Brain microvascular endothelial cell (primary cell): ENCODE measurements around the gene SLC22A23.
A peak's percentile ranks its signal among the peaks of the same experiment; 100 is the strongest.

Experiments
- DNase-seq: peaks from one replicate; pipeline ENCODE4 v3.0.0-alpha.2; 2020
- H3K27ac ChIP-seq: fragments of 250-450 bp; sonication (Bioruptor Pico); 2 replicates; pipeline ENCODE4 v1.5.1; 2020; ENCODE audit warnings: mild to moderate bottlenecking, moderate library complexity
- H3K27me3 ChIP-seq: fragments of 250-450 bp; sonication (Bioruptor Pico); replicated peaks from 2 replicates; pipeline ENCODE4 v1.5.1; 2020; ENCODE audit warnings: mild to moderate bottlenecking
- H3K36me3 ChIP-seq: fragments of 250-450 bp; sonication (Bioruptor Pico); replicated peaks from 2 replicates; pipeline ENCODE4 v1.5.1; 2020; ENCODE audit warnings: mild to moderate bottlenecking
- H3K4me3 ChIP-seq: 2 replicates; pipeline ENCODE4 v1.5.1; 2011; ENCODE audit warnings: low read depth, mild to moderate bottlenecking, control low read depth, low read length, moderate library complexity
- in situ Hi-C: cut with HindIII; loops from 2 replicates; pipeline ENCODE4 v1.10.0; 2017; ENCODE audit warnings: low sequenced_read_pairs, low pct_ligation_motif_present
- TF ChIP-seq, protein P1 (sequence below): IDR thresholded peaks from 2 replicates; pipeline ENCODE4 v1.5.1; 2011; ENCODE audit warnings: low read depth, mild to moderate bottlenecking, moderate library complexity, low read length, control low read depth, inconsistent platforms; ENCODE audit errors: missing control alignments

The SLC22A23 gene

DNA sequence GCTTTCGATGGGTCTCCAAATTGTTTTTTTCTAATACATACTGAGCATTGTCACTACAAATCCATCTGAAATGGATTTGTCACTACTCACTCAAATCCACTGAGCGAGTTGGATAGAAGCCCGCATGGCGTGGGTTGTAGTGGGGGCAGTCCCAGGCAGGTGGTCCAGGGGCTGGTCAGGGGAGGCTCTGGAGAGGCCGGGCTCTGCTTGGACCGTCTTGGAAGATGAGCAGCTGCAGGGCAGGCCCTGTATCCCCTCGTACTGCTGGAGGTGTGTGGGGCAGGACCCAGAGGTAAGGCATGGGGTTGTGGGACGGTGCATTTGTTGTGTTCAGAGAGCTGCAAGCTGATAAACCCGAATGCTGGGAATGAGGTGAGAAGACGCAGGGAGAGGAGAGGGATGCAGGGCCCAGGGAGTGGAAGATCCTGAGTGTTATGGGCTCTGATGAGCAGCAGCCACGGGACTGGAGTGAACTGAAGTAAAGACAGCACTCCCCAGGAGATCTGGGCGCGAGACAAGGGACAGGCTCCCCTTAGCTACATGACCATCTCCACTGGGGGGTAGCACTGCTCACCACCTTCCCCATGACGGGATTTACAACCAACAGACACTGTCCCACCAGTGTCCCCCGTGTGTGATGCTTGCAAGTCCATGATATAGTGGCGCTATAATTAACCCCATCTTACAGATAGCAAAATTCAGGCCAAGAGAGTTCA is 152.2 kb downstream of the SLC22A23 start:
- Histone ChIP-seq H3K27ac (no peak overlapping the region), H3K4me3 (no peak overlapping the region), H3K36me3 (no peaks in the 10 kb centered on the region), H3K27me3 (no peaks in the 10 kb centered on the region)
- DNase-seq: no peak
- TF ChIP-seq, protein P1, sequence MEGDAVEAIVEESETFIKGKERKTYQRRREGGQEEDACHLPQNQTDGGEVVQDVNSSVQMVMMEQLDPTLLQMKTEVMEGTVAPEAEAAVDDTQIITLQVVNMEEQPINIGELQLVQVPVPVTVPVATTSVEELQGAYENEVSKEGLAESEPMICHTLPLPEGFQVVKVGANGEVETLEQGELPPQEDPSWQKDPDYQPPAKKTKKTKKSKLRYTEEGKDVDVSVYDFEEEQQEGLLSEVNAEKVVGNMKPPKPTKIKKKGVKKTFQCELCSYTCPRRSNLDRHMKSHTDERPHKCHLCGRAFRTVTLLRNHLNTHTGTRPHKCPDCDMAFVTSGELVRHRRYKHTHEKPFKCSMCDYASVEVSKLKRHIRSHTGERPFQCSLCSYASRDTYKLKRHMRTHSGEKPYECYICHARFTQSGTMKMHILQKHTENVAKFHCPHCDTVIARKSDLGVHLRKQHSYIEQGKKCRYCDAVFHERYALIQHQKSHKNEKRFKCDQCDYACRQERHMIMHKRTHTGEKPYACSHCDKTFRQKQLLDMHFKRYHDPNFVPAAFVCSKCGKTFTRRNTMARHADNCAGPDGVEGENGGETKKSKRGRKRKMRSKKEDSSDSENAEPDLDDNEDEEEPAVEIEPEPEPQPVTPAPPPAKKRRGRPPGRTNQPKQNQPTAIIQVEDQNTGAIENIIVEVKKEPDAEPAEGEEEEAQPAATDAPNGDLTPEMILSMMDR: no peak
- in situ Hi-C loops: no loop called here

DNA sequence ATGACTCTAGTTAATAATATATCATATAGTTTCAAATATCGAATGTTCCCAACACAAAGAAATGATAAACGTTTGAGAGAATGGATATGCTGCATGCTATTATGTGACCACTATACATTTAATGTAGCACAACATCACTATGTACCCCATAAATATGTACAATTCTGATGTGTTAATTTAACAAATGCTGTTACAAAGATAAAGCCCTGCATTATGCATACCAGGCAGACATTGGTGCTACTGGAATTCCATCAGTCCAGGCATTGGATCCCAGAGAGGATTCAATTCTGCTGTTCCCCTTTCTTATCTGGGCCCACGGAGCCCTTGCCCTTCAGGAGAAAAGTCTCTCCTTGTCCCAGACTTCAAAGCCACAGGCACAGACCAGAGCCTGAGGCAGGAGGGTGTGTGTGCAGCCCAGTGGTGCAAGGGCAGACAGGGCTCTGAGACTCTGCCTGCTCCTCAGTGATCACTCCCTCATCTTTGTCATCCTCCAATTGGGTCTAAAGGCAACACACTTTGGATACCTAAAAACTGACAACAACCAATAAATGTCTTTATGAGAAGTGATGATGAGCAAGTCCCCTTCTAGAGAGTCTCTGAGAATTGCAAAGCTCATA is 152.9 kb downstream of the SLC22A23 start:
- TF ChIP-seq, protein P1: no peak
- no peak for DNase-seq
- no peak overlapping the region for H3K4me3 ChIP-seq
- H3K27ac ChIP-seq: no peak overlapping the region
- no peaks in the 10 kb centered on the region for H3K36me3 ChIP-seq
- in situ Hi-C loops: no loop called here
- H3K27me3 ChIP-seq: no peaks in the 10 kb centered on the region

DNA sequence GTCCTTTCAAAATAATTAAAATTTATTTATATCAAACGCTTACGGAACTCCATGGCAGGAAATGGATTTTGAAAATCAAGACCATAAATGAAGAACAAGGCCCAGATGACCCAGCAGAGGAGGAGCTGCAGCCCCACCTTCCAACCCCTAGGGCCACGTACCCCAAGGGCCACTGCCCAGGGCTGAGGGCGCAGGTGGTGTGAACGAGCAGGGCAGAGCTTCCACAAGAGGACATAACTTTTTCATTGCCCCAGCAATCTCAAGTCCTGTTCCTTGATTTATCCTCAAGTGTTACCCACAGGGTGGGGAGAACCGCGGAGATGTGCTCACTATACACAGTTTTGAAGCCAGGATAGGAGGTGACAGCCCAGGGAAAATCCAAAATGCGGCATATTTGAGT is 155.3 kb downstream of the SLC22A23 start:
- H3K36me3 ChIP-seq: no peaks in the 10 kb centered on the region
- in situ Hi-C loops: no loop called here
- no peaks in the 10 kb centered on the region for H3K27me3 ChIP-seq
- H3K27ac ChIP-seq: no peak overlapping the region
- no peak overlapping the region for H3K4me3 ChIP-seq
- DNase-seq: no peak
- TF ChIP-seq, protein P1: no peak

DNA sequence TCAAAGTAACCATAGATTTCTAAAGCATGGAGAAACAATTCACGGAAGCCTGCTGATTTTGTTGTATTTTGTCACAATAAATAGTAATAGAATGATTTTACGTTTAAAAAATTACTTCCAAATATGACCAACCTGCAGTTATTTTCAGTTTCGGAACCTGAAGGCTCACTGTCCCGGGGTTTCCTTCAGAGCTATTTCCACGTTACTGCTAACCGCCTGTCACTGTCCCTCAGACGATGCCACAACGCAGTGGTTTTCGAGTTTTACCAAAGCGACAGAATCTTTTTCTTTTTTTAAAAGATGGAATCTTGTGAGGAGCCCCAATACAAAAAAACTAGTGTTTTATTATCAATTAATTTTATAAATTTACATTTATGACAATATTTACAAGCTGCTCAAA is 157.6 kb downstream of the SLC22A23 start:
- TF ChIP-seq, protein P1: no peak
- no peaks in the 10 kb centered on the region for H3K36me3 ChIP-seq
- in situ Hi-C loops: no loop called here
- no peak overlapping the region for H3K27ac ChIP-seq
- no peak for DNase-seq
- H3K27me3 ChIP-seq: no peaks in the 10 kb centered on the region
- no peak overlapping the region for H3K4me3 ChIP-seq

DNA sequence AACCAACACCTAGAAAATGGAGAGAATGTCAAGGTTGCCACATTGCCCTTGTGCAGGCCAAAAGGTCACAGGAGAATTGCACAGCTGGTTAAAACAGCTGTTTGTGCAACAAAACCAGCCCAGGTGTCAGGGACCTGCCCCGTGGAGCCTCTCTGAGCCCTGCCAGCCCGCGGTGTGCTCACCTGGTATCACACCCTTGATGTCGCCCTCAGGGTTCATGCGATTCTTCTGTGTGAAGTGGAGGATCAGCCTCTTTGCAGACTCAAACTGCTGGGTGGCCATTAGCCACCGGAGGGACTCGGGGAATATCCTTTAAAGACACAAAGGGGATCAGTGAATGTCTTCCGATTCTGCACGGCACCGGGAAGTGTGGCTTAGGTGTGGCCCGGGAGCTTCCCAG is 158.9 kb downstream of the SLC22A23 start:
- DNase-seq: no peak
- in situ Hi-C loops: no loop called here
- no peak overlapping the region for H3K27ac ChIP-seq
- no peaks in the 10 kb centered on the region for H3K36me3 ChIP-seq
- TF ChIP-seq, protein P1: peak; percentile 4
- H3K27me3 ChIP-seq: no peaks in the 10 kb centered on the region
- H3K4me3 ChIP-seq: no peak overlapping the region
